GM12874 (cell line): ENCODE data around the gene SRR.

ENCODE experiments used
- TF ChIP-seq, protein P1 (sequence below): IDR thresholded peaks from 2 replicates; pipeline ENCODE4 v1.5.1; 2011; ENCODE audit warnings: low read depth, mild to moderate bottlenecking, control low read depth, low read length, moderate library complexity; ENCODE audit not compliant: insufficient read depth

Gene SRR

DNA sequence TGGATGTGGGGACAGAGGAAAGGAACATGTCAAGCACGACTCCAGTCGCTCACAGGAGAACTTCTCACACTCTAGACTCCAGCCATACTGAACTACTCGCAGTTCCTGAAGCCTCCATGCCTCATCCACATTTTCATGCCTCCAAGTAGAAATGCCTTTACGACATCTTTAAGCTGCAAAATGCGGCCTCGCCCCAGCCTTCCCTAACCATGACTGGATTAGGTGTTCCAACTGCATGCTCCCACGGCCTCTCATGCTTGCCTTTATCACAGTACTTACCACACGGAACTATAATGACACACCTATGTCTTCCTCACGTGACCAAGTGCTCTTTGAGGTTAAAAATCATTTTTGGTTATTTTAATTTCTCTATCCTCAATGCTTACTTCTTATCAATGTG is 24.0 kb upstream of the SRR start:
- TF ChIP-seq, protein P1, sequence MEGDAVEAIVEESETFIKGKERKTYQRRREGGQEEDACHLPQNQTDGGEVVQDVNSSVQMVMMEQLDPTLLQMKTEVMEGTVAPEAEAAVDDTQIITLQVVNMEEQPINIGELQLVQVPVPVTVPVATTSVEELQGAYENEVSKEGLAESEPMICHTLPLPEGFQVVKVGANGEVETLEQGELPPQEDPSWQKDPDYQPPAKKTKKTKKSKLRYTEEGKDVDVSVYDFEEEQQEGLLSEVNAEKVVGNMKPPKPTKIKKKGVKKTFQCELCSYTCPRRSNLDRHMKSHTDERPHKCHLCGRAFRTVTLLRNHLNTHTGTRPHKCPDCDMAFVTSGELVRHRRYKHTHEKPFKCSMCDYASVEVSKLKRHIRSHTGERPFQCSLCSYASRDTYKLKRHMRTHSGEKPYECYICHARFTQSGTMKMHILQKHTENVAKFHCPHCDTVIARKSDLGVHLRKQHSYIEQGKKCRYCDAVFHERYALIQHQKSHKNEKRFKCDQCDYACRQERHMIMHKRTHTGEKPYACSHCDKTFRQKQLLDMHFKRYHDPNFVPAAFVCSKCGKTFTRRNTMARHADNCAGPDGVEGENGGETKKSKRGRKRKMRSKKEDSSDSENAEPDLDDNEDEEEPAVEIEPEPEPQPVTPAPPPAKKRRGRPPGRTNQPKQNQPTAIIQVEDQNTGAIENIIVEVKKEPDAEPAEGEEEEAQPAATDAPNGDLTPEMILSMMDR: no peak

- TF ChIP-seq, protein P1: peak; percentile 29; the same call in 1 of the 2 replicates
Measured at GRCh38 chr17:2282297-2282873, 21.4 kb upstream of the SRR start.

GRCh38 chr17:2283302-2283701 is 20.4 kb upstream of the SRR start:
- TF ChIP-seq, protein P1: no peak

GRCh38 chr17:2289878-2290478 is 13.8 kb upstream of the SRR start:
- TF ChIP-seq, protein P1: no peak

DNA sequence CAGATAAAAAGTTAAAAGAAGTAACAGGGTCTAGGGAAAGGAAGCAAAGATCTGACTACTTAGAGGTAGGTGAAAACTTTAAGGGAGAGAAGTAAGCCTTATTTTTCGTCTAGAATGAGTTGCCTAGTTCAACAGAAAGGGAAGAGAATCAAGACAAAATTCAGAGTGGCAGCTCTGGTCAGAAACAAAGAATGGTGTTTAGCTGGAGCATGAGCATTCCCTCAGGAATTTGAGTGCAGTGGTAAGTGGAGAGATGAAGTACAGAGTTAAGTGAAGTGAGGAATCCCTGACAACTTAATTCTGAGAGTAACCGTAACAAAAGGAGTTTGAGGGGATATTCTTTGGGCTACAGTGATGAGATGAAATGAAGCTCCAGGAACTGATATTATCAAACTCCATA is 11.7 kb upstream of the SRR start:
- TF ChIP-seq, protein P1: no peak

GRCh38 chr17:2295575-2295974 is 8.2 kb upstream of the SRR start:
- TF ChIP-seq, protein P1: no peak

GRCh38 chr17:2297023-2297422 is 6.7 kb upstream of the SRR start:
- TF ChIP-seq, protein P1: no peak
